AML-193 (cell line): ENCODE results near the gene BMPR1B.
"Not testable (repeated sequence)": the region's sequence is repeated elsewhere in the genome, so short reads cannot be mapped to it uniquely, and the experiment has no call there.

Experiments
- DNase-seq, 2 experiments: peaks; one replicate each; lab custom pipeline; 2025; lab: John Stamatoyannopoulos, UW

Gene BMPR1B

GRCh38 chr4:94763005-94763404, 5.2 kb downstream of the BMPR1B start:
- DNase-seq: no peak

- DNase-seq: no peak
Measured at GRCh38 chr4:94763500-94763899, 5.7 kb downstream of the BMPR1B start.

GRCh38 chr4:94764069-94764468, 6.3 kb downstream of the BMPR1B start:
- DNase-seq: no peak

GRCh38 chr4:94765174-94765573, 7.4 kb downstream of the BMPR1B start:
- no peak for DNase-seq

- no peak for DNase-seq
Measured at GRCh38 chr4:94765648-94766047, 7.9 kb downstream of the BMPR1B start.

GRCh38 chr4:94766856-94767255, 9.1 kb downstream of the BMPR1B start:
- no peak for DNase-seq

GRCh38 chr4:94767446-94767845, 9.7 kb downstream of the BMPR1B start:
- no peak for DNase-seq

- no peak for DNase-seq
Measured at GRCh38 chr4:94782707-94783106, 25.0 kb downstream of the BMPR1B start.

GRCh38 chr4:94791701-94792100, 33.9 kb downstream of the BMPR1B start:
- no peak for DNase-seq

GRCh38 chr4:94798808-94799207, 41.1 kb downstream of the BMPR1B start:
- no peak for DNase-seq

GRCh38 chr4:94801016-94801415, 43.3 kb downstream of the BMPR1B start:
- no peak for DNase-seq

- no peak for DNase-seq
Measured at GRCh38 chr4:94802091-94802490, 44.3 kb downstream of the BMPR1B start.

- no peak for DNase-seq
Measured at GRCh38 chr4:94803181-94803580, 45.4 kb downstream of the BMPR1B start.

- DNase-seq: no peak
Measured at GRCh38 chr4:94804650-94805049, 46.9 kb downstream of the BMPR1B start.

GRCh38 chr4:94806376-94806775, 48.6 kb downstream of the BMPR1B start:
- no peak for DNase-seq

- DNase-seq: no peak
Measured at GRCh38 chr4:94811643-94812042, 53.9 kb downstream of the BMPR1B start.

- no peak for DNase-seq
Measured at GRCh38 chr4:94813221-94813620, 55.5 kb downstream of the BMPR1B start.

- DNase-seq: no peak
Measured at GRCh38 chr4:94814237-94814636, 56.5 kb downstream of the BMPR1B start.

- no peak for DNase-seq
Measured at GRCh38 chr4:94819371-94820168, 61.8 kb downstream of the BMPR1B start.

- DNase-seq: no peak
Measured at GRCh38 chr4:94826206-94826605, 68.5 kb downstream of the BMPR1B start.

- no peak for DNase-seq
Measured at GRCh38 chr4:94827481-94828110, 69.8 kb downstream of the BMPR1B start.

- no peak for DNase-seq
Measured at GRCh38 chr4:94828882-94829281, 71.1 kb downstream of the BMPR1B start.

GRCh38 chr4:94831607-94832006, 73.9 kb downstream of the BMPR1B start:
- no peak for DNase-seq

GRCh38 chr4:94832329-94832728, 74.6 kb downstream of the BMPR1B start:
- not testable (repeated sequence) for DNase-seq
